KMS-11 (cell line): ENCODE measurements around the gene ELOA.

Experiments
- H2AFZ ChIP-seq: fragments of 200-600 bp; sonication (generic); 2 replicates; pipeline ENCODE4 v1.6.1; 2016; ENCODE audit warnings: antibody characterized with exemption, mixed run types, low read depth
- H3K27ac ChIP-seq: fragments of 200-600 bp; sonication (generic); 2 replicates; pipeline ENCODE4 v1.6.1; 2016; ENCODE audit warnings: mild to moderate bottlenecking, mixed run types
- H3K27me3 ChIP-seq: fragments of 200-600 bp; sonication (generic); 2 replicates; pipeline ENCODE4 v1.6.1; 2017; ENCODE audit warnings: mild to moderate bottlenecking, low read depth, mixed run types, moderate library complexity; ENCODE audit not compliant: insufficient read depth
- H3K36me3 ChIP-seq: fragments of 200-600 bp; sonication (generic); 2 replicates; pipeline ENCODE4 v1.6.1; 2017; ENCODE audit warnings: mild to moderate bottlenecking, mixed run types; ENCODE audit not compliant: insufficient read depth
- H3K4me1 ChIP-seq: fragments of 200-600 bp; sonication (generic); 2 replicates; pipeline ENCODE4 v1.6.1; 2016; ENCODE audit warnings: mild to moderate bottlenecking, low read depth, mixed run types; ENCODE audit not compliant: poor library complexity, severe bottlenecking
- H3K4me2 ChIP-seq: fragments of 200-600 bp; sonication (generic); 2 replicates; pipeline ENCODE4 v1.7.0; 2016; ENCODE audit warnings: mild to moderate bottlenecking, mixed run types
- H3K4me3 ChIP-seq: fragments of 200-600 bp; sonication (generic); IDR thresholded peaks from 2 replicates; pipeline ENCODE4 v1.6.1; 2017; ENCODE audit warnings: low read depth, low read length, mixed read lengths; ENCODE audit not compliant: insufficient read depth
- H3K79me2 ChIP-seq: fragments of 200-600 bp; sonication (generic); 2 replicates; pipeline ENCODE4 v1.6.1; 2016; ENCODE audit warnings: low read depth, mixed run types; ENCODE audit not compliant: insufficient read depth
- H3K9ac ChIP-seq: fragments of 200-600 bp; sonication (generic); 2 replicates; pipeline ENCODE4 v1.6.1; 2016; ENCODE audit warnings: mild to moderate bottlenecking, mixed run types
- H4K20me1 ChIP-seq: fragments of 200-600 bp; sonication (generic); 2 replicates; pipeline ENCODE4 v1.6.1; 2016; ENCODE audit warnings: mild to moderate bottlenecking, mixed run types; ENCODE audit not compliant: insufficient read depth
- TF ChIP-seq, protein P1 (sequence below): fragments of 200-600 bp; sonication (generic); conservative IDR thresholded peaks from 2 replicates; pipeline ENCODE4 v1.6.1; 2017; ENCODE audit warnings: low read depth, mild to moderate bottlenecking, antibody characterized with exemption, low read length, moderate library complexity, mixed read lengths

ELOA gene

DNA sequence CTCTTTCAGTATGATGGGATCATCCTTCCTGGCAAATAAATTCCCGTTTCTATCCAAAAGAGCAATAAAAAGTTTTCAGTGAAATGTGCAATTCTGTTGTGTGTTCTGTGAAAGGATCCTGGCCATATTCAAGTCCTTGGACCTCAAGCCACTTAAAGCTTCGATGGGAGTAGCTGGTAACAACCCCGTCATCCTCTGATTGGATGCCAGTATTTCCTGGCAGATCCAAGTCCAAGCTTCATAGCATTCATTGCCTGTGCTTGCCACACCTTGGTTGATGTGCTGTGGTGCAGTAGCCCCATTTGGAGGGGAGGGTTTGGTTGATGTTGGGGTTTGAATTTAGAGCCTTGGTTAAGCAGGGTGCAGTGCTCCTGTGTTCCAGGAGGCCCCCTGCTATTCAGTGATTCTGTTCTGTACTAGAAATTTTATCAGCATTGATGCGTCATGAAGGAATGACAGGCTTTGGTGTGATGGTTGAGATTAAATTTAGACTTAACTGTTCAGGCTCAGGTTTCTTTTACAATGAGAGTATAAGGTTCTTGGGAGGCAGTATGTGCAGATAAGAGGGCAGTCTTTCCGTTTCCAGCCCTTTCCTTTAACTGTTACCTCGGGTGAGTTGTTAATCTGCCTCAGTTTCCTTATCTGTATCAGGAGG lies 46.8 kb upstream of the ELOA start:
- Histone ChIP-seq H3K4me2 (no peak overlapping the region; the same call in 1 of the 2 replicates), H3K4me1 (peaks cover 56% of the 10 kb centered on the region), H3K9ac (no peak overlapping the region), H3K27ac (no peak overlapping the region), H4K20me1 (peaks cover 51% of the 10 kb centered on the region), H3K4me3 (no peak overlapping the region), H3K27me3 (no peaks in the 10 kb centered on the region), H3K79me2 (peaks cover 80% of the 10 kb centered on the region), H2AFZ (no peak overlapping the region), H3K36me3 (peaks cover 60% of the 10 kb centered on the region; the same call in 1 of the 2 replicates)
- TF ChIP-seq, protein P1, sequence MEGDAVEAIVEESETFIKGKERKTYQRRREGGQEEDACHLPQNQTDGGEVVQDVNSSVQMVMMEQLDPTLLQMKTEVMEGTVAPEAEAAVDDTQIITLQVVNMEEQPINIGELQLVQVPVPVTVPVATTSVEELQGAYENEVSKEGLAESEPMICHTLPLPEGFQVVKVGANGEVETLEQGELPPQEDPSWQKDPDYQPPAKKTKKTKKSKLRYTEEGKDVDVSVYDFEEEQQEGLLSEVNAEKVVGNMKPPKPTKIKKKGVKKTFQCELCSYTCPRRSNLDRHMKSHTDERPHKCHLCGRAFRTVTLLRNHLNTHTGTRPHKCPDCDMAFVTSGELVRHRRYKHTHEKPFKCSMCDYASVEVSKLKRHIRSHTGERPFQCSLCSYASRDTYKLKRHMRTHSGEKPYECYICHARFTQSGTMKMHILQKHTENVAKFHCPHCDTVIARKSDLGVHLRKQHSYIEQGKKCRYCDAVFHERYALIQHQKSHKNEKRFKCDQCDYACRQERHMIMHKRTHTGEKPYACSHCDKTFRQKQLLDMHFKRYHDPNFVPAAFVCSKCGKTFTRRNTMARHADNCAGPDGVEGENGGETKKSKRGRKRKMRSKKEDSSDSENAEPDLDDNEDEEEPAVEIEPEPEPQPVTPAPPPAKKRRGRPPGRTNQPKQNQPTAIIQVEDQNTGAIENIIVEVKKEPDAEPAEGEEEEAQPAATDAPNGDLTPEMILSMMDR = no peak

DNA sequence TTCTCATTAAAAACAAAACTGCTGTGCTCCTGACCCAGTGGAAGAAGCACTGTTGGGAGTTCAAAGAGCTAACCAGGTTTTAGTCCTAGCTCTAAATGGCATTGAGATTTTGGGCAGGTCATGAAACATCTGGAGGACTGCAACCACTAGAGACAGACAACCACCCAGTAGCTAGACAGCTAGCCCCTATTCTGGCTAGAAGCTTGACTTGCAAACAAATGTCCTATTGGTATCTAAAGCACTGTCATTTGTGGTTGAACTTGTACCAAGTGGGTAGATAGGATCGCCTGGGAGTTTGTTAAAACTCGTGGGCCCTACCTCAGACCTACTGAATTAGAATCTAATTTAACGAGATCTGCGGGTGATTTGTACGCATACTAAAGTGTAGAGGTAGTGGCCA lies 44.8 kb upstream of the ELOA start:
- H3K36me3 ChIP-seq = peaks cover 46% of the 10 kb centered on the region; the same call in 1 of the 2 replicates
- H2AFZ ChIP-seq = no peak overlapping the region
- H3K4me2 ChIP-seq = no peak overlapping the region
- peaks cover 61% of the 10 kb centered on the region for H3K79me2 ChIP-seq
- H3K9ac ChIP-seq = no peak overlapping the region
- H3K4me1 ChIP-seq = peaks cover 47% of the 10 kb centered on the region
- H3K27me3 ChIP-seq = no peaks in the 10 kb centered on the region
- peaks cover 50% of the 10 kb centered on the region for H4K20me1 ChIP-seq
- H3K27ac ChIP-seq = no peak overlapping the region; the same call in 1 of the 2 replicates
- H3K4me3 ChIP-seq = no peak overlapping the region
- TF ChIP-seq, protein P1 = no peak

DNA sequence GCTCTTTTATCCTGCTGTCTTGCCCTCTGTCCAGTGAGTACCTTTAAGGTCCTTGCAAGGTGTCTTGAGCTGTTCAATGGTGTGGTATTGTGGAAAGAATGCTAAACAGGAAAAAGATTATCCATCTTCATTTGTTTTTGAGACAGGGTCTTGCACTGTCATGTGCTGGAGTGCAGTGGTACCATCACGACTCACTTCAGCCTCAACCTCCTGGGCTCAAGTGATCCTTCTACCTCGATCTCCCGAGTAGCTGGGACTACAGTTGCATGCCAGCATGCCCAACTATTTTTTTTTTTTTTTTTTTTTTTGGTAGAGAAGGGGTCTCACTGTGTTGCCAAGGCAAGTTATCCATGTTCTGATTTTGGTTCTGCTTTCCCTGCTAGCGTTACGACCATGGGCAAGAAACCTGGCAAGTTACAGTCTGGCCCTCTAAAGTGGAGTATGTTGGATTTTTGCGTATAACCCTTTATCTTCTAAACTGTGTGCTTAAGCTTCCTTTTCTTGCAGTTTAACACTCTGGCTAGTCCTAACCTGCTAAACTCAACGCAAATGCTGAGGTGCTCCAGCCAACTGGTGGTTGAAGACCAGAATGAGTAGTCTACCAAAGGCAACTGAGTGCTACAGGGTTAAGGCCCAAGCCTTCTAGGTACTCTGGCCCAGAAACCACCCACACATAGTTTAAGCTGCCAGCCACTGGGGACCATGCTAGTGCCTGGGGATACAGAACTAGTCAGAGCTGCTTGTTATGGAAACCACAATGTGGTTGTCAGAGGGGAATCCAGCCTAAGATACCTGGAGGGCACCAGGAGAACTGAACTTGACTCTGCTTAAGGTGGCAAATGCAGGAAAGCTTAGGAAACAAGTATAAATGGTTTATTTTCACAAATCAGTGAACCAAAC lies 43.7 kb upstream of the ELOA start:
- Histone ChIP-seq H3K4me2 (no peak overlapping the region), H3K9ac (no peak overlapping the region), H3K27ac (no peak overlapping the region), H2AFZ (no peak overlapping the region), H4K20me1 (peaks cover 40% of the 10 kb centered on the region), H3K4me3 (no peak overlapping the region), H3K4me1 (peaks cover 36% of the 10 kb centered on the region), H3K36me3 (peaks cover 36% of the 10 kb centered on the region; the same call in 1 of the 2 replicates), H3K79me2 (peaks cover 51% of the 10 kb centered on the region), H3K27me3 (no peaks in the 10 kb centered on the region)
- TF ChIP-seq, protein P1 = no peak

DNA sequence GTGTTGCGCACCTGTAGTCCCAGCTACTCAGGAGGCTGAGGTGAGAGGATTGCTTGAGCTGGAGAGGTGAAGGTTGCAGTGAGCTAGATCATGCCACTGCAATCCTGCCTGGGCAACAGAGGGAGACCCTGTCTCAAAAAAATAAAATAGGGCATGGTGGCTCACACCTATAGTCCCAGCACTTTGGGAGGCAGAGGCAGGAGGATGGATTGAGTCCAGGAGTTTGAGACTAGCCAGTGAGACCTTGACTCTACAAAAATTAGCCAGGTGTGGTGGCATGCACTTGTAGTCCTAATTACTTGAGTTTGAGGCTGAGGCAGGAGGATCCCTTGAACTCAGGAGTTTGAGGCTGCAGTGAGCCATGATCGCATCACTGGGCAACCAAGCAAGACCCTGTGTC lies 42.0 kb upstream of the ELOA start:
- no peak overlapping the region for H3K27ac ChIP-seq
- TF ChIP-seq, protein P1 = no peak
- H3K79me2 ChIP-seq = peaks cover 33% of the 10 kb centered on the region; the same call in 1 of the 2 replicates

More for the DNA sequence above, 42.0 kb upstream of the ELOA start:
- H2AFZ ChIP-seq = no peak overlapping the region
- peaks cover 23% of the 10 kb centered on the region for H3K4me1 ChIP-seq
- no peak overlapping the region for H3K4me2 ChIP-seq
- H3K27me3 ChIP-seq = no peaks in the 10 kb centered on the region
- peaks cover 23% of the 10 kb centered on the region; the same call in 1 of the 2 replicates for H3K36me3 ChIP-seq
- no peak overlapping the region for H3K4me3 ChIP-seq
- peaks cover 23% of the 10 kb centered on the region for H4K20me1 ChIP-seq
- no peak overlapping the region for H3K9ac ChIP-seq
